ENCODE measurements around the gene CST6. TPM values are rescaled to one million over a fixed set of nuclear protein-coding genes. Genes with fewer than 3 reads are reported as not detected.

The CST6 gene
- total RNA-seq, 1 donor from 2014 or later, result not detected

- H3K4me1 Mint-ChIP-seq, result no peaks in the 10 kb centered on the region
- no peak overlapping the region for H3K27ac Mint-ChIP-seq
Observed at GRCh38 chr11:66061268-66061667, 49.5 kb downstream of the CST6 start.

DNA sequence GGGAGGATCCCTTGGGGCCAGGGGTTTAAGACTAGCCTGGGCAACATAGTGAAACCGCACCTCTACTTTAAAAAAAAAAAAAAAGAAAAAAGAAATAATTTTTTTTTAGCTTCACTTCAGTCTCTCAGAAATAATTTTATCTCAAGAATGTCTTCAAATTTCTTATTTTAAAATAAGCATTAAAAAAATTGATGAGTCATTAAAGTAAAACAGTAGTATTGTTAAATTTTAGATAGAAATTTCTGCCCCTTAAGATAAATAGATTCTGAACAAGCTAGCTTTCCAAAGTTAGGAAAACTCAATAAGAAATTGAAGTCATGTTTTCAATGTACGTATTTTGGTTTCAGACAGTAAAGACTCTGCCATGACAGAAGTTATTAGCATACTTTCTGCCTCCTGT, 50.6 kb downstream of the CST6 start:
- no peaks in the 10 kb centered on the region for H3K27me3 ChIP-seq
- H3K79me2 ChIP-seq (ENCODE audit: low read depth), result no peaks in the 10 kb centered on the region
- H3K4me2 ChIP-seq, result no peak overlapping the region
- no peak overlapping the region for H3K27ac ChIP-seq
- H3K9me3 Mint-ChIP-seq, result no peaks in the 10 kb centered on the region
- H2AFZ ChIP-seq (replicated peaks), result no peak overlapping the region
- H3K4me3 ChIP-seq, result no peak overlapping the region
- H3K9me3 ChIP-seq (ENCODE audit: low read depth), result no peaks in the 10 kb centered on the region
- peaks cover 3% of the 10 kb centered on the region for H3K27me3 Mint-ChIP-seq (ENCODE audit: insufficient read depth, low read depth)
- peaks cover 29% of the 10 kb centered on the region for H3F3A ChIP-seq (ENCODE audit: low read depth)
- no peaks in the 10 kb centered on the region for H3K4me1 Mint-ChIP-seq
- no peak overlapping the region for H3K27ac Mint-ChIP-seq
- H3K9ac ChIP-seq, result no peak overlapping the region
- no peak overlapping the region for H3K4me3 Mint-ChIP-seq
- DNase-seq (ENCODE audit: low spot score), result no peak
- no peak for TF ChIP-seq CTCF (IDR thresholded peaks at IDR 0.05)
- TF ChIP-seq EZH2 (IDR thresholded peaks at IDR 0.05), result no peak
- no peak for TF ChIP-seq EZH2phosphoT487 (IDR thresholded peaks at IDR 0.05)
- no peaks in the 10 kb centered on the region for H3K4me1 ChIP-seq
- peaks cover 12% of the 10 kb centered on the region for H4K20me1 ChIP-seq (ENCODE audit: low read depth)
- H3K36me3 Mint-ChIP-seq, result peaks cover 56% of the 10 kb centered on the region
- peaks cover 27% of the 10 kb centered on the region for H3K36me3 ChIP-seq

More at GRCh38 chr11:66061268-66061667, 49.5 kb downstream of the CST6 start:
- no peak overlapping the region for H3K27ac ChIP-seq
- peaks cover 22% of the 10 kb centered on the region for H3K36me3 ChIP-seq
- Mint-ChIP-seq H3K4me3 (no peak overlapping the region), H3K36me3 (peaks cover 63% of the 10 kb centered on the region), H3K27me3 (ENCODE audit: insufficient read depth, low read depth) (peaks cover 8% of the 10 kb centered on the region), H3K9me3 (no peaks in the 10 kb centered on the region)
- no peak overlapping the region for H3K4me3 ChIP-seq
- no peaks in the 10 kb centered on the region for H3K27me3 ChIP-seq
- no peak for DNase-seq (ENCODE audit: low spot score)
- no peaks in the 10 kb centered on the region for H3K79me2 ChIP-seq (ENCODE audit: low read depth)
- no peak overlapping the region for H3K4me2 ChIP-seq
- H3F3A ChIP-seq (ENCODE audit: low read depth), result peaks cover 18% of the 10 kb centered on the region
- H3K9me3 ChIP-seq (ENCODE audit: low read depth), result no peaks in the 10 kb centered on the region
- H3K9ac ChIP-seq, result no peak overlapping the region
- H3K4me1 ChIP-seq, result no peaks in the 10 kb centered on the region
- peaks cover 4% of the 10 kb centered on the region for H4K20me1 ChIP-seq (ENCODE audit: low read depth)
- H2AFZ ChIP-seq (replicated peaks), result no peak overlapping the region
- no peak for TF ChIP-seq EZH2 (IDR thresholded peaks at IDR 0.05)
- TF ChIP-seq EZH2phosphoT487 (IDR thresholded peaks at IDR 0.05), result no peak
- no peak for TF ChIP-seq CTCF (IDR thresholded peaks at IDR 0.05)

Other genes starting within 250 kb of the CST6 start
- 3.6 and 13.8 TPM in 2 replicates for gene AP5B1, start 231.0 kb upstream of the CST6 start, total RNA-seq (ENCODE audit: low replicate concordance)
- gene OVOL1, start 224.9 kb upstream of the CST6 start, total RNA-seq (ENCODE audit: low replicate concordance), result 0.12 TPM in 1 of 2 replicates, not detected in the other
- gene SNX32, start 178.0 kb upstream of the CST6 start, total RNA-seq (ENCODE audit: low replicate concordance), result 1.4 and 3.0 TPM in 2 replicates
- gene CFL1, start 153.8 kb upstream of the CST6 start, total RNA-seq (ENCODE audit: low replicate concordance), result 704 and 971 TPM in 2 replicates
- 36.8 and 42.4 TPM in 2 replicates for gene MUS81, start 151.6 kb upstream of the CST6 start, total RNA-seq (ENCODE audit: low replicate concordance)
- 9.2 and 25.1 TPM in 2 replicates for gene EFEMP2, start 139.2 kb upstream of the CST6 start, total RNA-seq (ENCODE audit: low replicate concordance)
- not detected in 2 replicates for gene CTSW, start 132.2 kb upstream of the CST6 start, total RNA-seq (ENCODE audit: low replicate concordance)
- 92.1 and 113 TPM in 2 replicates for gene FIBP, start 123.5 kb upstream of the CST6 start, total RNA-seq (ENCODE audit: low replicate concordance)
- gene CCDC85B, start 121.3 kb upstream of the CST6 start, total RNA-seq (ENCODE audit: low replicate concordance), result 3.9 and 23.1 TPM in 2 replicates
- gene FOSL1, start 111.6 kb upstream of the CST6 start, total RNA-seq (ENCODE audit: low replicate concordance), result not detected in 2 replicates
- 6.9 and 22.4 TPM in 2 replicates for gene C11orf68, start 92.9 kb upstream of the CST6 start, total RNA-seq (ENCODE audit: low replicate concordance)
- gene DRAP1, start 92.6 kb upstream of the CST6 start, total RNA-seq (ENCODE audit: low replicate concordance), result 51.0 and 74.8 TPM in 2 replicates
- gene TSGA10IP, start 66.5 kb upstream of the CST6 start, total RNA-seq (ENCODE audit: low replicate concordance), result 3.0 and 7.3 TPM in 2 replicates
- 8.6 and 39.5 TPM in 2 replicates for gene SART1, start 50.3 kb upstream of the CST6 start, total RNA-seq (ENCODE audit: low replicate concordance)
- 22.2 and 26.3 TPM in 2 replicates for gene EIF1AD, start 9.9 kb upstream of the CST6 start, total RNA-seq (ENCODE audit: low replicate concordance)
- gene BANF1, start 9.5 kb upstream of the CST6 start, total RNA-seq (ENCODE audit: low replicate concordance), result 39.8 and 80.9 TPM in 2 replicates
- gene CATSPER1, start 14.5 kb downstream of the CST6 start, total RNA-seq (ENCODE audit: low replicate concordance), result not detected in 2 replicates
- 8.5 and 35.9 TPM in 2 replicates for gene GAL3ST3, start 37.2 kb downstream of the CST6 start, total RNA-seq (ENCODE audit: low replicate concordance)
- 177 and 198 TPM in 2 replicates for gene SF3B2, start 40.4 kb downstream of the CST6 start, total RNA-seq (ENCODE audit: low replicate concordance)
- gene PACS1, start 58.3 kb downstream of the CST6 start, total RNA-seq (ENCODE audit: low replicate concordance), result 13.4 and 15.2 TPM in 2 replicates
- 10.6 and 38.2 TPM in 2 replicates for gene KLC2, start 245.7 kb downstream of the CST6 start, total RNA-seq (ENCODE audit: low replicate concordance)

Measured in neural progenitor cell (in vitro differentiated cells).